C4-2B (cell line): Measurements from ENCODE around the gene PDE9A.

Experiments used
- H3K27ac ChIP-seq: fragments of 450-650 bp; 2 replicates; pipeline ENCODE4 v1.5.1; 2017
- CTCF ChIP-seq: fragments of 450-650 bp; conservative IDR thresholded peaks from 2 replicates; pipeline ENCODE4 v1.5.1; 2017; ENCODE audit warnings: mild to moderate bottlenecking
- ZFX ChIP-seq: fragments of 450-650 bp; IDR thresholded peaks from 2 replicates; pipeline ENCODE4 v1.6.1; 2017

PDE9A gene

DNA sequence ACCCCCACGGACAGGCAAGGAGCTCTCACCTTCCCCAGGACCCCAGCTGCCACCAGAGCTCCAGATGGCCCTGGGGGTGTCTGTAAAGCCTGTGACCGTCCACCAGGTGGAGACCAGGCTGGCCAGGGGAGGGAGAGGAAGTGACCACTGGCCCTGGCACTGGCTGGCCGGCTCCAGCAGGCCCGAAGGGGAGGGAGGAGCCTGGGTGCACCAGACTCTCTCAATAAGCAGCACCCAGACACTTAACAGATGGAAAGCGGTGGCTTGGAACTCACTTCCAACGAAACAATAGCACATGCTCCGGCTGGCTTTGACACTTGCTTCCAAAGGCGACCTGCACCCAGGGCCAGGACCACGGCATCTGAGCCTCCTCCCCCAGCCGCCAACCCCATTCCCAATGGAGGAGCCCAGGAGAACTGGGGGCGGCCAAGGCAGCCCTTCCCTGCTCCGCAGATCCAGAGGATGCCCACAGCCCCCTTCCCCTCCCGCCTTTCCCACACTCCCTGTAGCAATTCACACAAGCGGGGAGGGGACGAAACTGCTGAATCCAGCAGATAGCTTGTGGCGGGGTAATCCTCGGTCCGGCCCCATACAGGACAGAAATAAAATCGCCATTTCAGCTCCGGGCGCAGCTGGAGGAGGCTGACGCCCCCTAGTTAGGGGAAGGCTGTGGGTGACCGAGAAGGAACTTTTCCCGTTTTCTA is 742 bp upstream of the PDE9A start:
- TF ChIP-seq ZFX: no peak
- H3K27ac ChIP-seq: peak overlapping the region; percentile 16; the same call in 1 of the 2 replicates

- TF ChIP-seq ZFX (no peak), CTCF (no peak)
- H3K27ac ChIP-seq: peak overlapping the region; percentile 79
Measured at GRCh38 chr21:42654179-42654912, 925 bp downstream of the PDE9A start.

GRCh38 chr21:42654913-42655795 is 1.7 kb downstream of the PDE9A start:
- peak overlapping the region; percentile 79 for H3K27ac ChIP-seq
- TF ChIP-seq CTCF (no peak), ZFX (no peak)

DNA sequence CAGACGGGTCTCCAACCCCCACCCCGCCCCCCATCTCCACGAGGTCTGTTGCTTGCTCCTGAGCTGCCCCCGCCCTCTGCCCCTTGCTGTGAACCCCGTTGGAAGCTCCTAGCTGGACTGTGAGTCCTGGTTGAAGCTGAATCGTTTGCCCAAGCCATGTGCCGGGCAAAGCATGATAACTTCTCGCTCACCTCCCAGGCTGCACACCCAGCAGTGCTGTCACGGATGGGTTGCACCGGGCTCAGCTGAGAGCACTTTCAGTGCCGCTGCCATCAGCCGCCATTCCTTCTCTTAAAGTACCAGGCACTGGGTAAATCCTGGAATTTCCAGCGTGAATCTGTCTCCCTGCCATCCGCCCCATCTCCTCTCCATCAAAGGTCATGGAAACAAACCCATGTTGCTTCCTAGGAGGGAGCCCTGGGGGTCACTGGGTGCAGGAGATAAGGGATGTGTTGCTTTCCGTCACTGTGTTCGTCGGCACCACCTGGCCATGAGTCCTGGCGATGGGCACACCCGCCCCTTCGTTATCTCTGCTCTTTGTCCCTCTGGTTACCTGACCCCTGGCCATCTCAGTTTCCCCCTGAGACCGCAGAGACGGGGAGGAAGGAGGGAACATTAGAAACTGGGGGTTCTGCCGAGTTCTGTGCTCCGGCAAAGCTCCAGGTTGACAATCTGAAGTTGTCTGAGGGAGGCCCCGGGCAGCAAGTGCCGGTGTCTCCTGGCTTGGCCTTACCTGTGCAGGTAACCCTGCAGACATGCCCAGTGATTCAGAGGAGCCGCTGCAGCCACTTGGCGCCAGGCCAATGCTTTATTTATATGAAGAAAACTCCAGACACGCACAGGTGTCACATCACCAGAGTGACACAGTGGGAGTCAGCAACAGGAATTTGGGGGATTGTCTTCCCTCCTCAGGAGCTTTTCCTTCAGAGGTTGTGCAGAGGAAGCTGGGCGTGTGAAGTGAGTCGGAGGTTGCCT is 2.7 kb downstream of the PDE9A start:
- TF ChIP-seq CTCF (no peak), ZFX (no peak)
- H3K27ac ChIP-seq: peak overlapping the region; percentile 79

DNA sequence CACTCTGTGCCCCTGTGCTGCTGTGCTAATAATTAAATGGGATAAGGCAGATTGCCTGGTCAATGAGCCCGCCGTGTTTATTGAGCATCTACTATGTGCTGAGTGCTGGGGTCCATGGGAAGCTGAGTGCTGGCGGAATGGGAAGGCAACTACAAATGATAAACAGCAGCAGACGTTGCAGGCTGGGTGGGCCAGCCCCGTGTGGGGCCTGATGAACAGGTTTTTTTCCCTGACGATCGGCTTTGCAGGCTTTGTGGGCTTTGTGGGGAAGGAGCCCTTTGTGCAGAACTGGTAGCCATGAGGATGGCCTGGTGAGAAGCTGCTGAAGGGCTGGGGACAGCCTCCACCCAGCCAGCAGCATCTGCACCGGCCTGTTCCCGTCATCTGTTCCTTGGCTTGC is 3.5 kb downstream of the PDE9A start:
- H3K27ac ChIP-seq: peak overlapping the region; percentile 79
- TF ChIP-seq CTCF (no peak), ZFX (no peak)

DNA sequence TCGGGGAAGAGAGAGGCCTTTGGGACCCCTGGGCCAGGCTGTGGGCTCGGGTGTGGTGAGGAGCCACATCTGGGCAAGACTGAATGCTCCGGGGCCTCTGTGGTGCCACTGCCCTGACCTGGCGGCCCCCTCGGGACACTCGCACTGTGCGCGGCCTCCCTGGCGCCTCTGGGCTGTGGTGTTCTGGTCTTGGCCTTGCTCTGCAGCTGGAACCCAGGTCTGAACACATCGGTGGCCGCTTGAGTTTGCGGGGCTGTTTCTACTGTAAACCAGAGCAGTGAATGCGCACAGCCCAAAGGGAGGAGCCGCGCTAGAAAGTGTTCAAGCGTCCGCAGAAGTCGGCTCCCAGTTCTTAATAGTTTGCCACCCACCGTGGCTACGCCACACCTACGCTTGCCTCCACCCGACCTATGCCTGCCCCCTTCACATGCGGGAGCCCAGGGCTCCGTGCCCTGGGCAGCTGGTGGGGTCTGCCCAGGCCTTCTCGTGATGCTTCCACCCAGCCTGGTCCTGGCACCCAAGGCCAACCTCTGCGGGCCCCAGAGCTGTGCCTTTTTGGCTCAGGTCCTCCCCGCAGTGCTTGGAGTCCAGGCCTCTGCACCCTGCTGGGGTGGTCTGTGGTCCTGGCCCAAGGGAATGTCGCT is 4.4 kb downstream of the PDE9A start:
- TF ChIP-seq CTCF (no peak), ZFX (no peak)
- peak overlapping the region; percentile 79; the same call in 1 of the 2 replicates for H3K27ac ChIP-seq
